ENCODE data around the gene CASP3.

The CASP3 gene

GRCh38 chr4:184694412-184694956 is 45.2 kb upstream of the CASP3 start:
- Histone ChIP-seq H2BK120ac (ENCODE audit: low read depth, low read length) (no peak overlapping the region), H2BK15ac (ENCODE audit: low read depth, poor library complexity, severe bottlenecking) (no peak overlapping the region), H2AFZ (ENCODE audit: low read depth, low read length) (no peak overlapping the region), H3K4me1 (ENCODE audit: control insufficient read depth, insufficient read depth, low read depth, low read length) (peaks cover 2% of the 10 kb centered on the region), H3K23ac (ENCODE audit: low read length in 2 of 2) (no peak overlapping the region), H3K27me3 (ENCODE audit: control insufficient read depth in 1 of 2, insufficient read depth in 1 of 2, low read length in 2 of 2) (no peaks in the 10 kb centered on the region), H4K91ac (ENCODE audit: low read length) (no peak overlapping the region), H3K18ac (ENCODE audit: low read depth in 1 of 2, low read length in 2 of 2) (no peak overlapping the region), H3K4me2 (ENCODE audit: low read length, poor library complexity, severe bottlenecking) (no peak overlapping the region), H3K4ac (ENCODE audit: low read depth in 1 of 2, low read length in 2 of 2) (no peak overlapping the region), H4K8ac (ENCODE audit: low read length) (no peak overlapping the region), H3K9ac (ENCODE audit: low read length) (no peak overlapping the region), H3K4me3 (ENCODE audit: insufficient read depth in 1 of 2, low read depth in 1 of 2, low read length in 2 of 2) (no peak overlapping the region), H3K27ac (ENCODE audit: low read length, poor library complexity, severe bottlenecking) (no peak overlapping the region), H2BK5ac (ENCODE audit: low read depth, low read length, poor library complexity, severe bottlenecking) (no peak overlapping the region), H3K14ac (ENCODE audit: low read length in 2 of 2) (no peak overlapping the region), H3K79me1 (replicated peaks; ENCODE audit: low read length, poor library complexity, severe bottlenecking) (no peaks in the 10 kb centered on the region), H2BK12ac (ENCODE audit: low read length in 2 of 2) (no peak overlapping the region), H3K36me3 (ENCODE audit: control insufficient read depth in 1 of 2, insufficient read depth in 2 of 2, low read depth in 1 of 2, low read length in 2 of 2) (peaks cover 0 to 28% of the 10 kb centered on the region in 2 experiments), H3K9me3 (ENCODE audit: control insufficient read depth, low read length) (no peaks in the 10 kb centered on the region), H2AK5ac (ENCODE audit: low read length, severe bottlenecking) (no peak overlapping the region)
- DNase-seq = no peak

- WGBS = 90% methylated on average over 5 of the region's 5 CpGs
- H3K36me3 ChIP-seq (ENCODE audit: control insufficient read depth in 1 of 2, insufficient read depth in 2 of 2, low read depth in 1 of 2, low read length in 2 of 2) = peaks cover 0 to 28% of the 10 kb centered on the region in 2 experiments
- no peak overlapping the region for H3K4me2 ChIP-seq (ENCODE audit: low read length, poor library complexity, severe bottlenecking)
- H2AFZ ChIP-seq (ENCODE audit: low read depth, low read length) = no peak overlapping the region
- no peak overlapping the region for H3K27ac ChIP-seq (ENCODE audit: low read length, poor library complexity, severe bottlenecking)
- no peak overlapping the region for H3K23ac ChIP-seq (ENCODE audit: low read length in 2 of 2)
- H2BK5ac ChIP-seq (ENCODE audit: low read depth, low read length, poor library complexity, severe bottlenecking) = no peak overlapping the region
- H4K91ac ChIP-seq (ENCODE audit: low read length) = no peak overlapping the region
- no peak overlapping the region for H2BK120ac ChIP-seq (ENCODE audit: low read depth, low read length)
- H3K9me3 ChIP-seq (ENCODE audit: control insufficient read depth, low read length) = no peaks in the 10 kb centered on the region
- DNase-seq = no peak
- no peak overlapping the region for H4K8ac ChIP-seq (ENCODE audit: low read length)
- H3K27me3 ChIP-seq (ENCODE audit: control insufficient read depth in 1 of 2, insufficient read depth in 1 of 2, low read length in 2 of 2) = no peaks in the 10 kb centered on the region
- H3K4me1 ChIP-seq (ENCODE audit: control insufficient read depth, insufficient read depth, low read depth, low read length) = peaks cover 5% of the 10 kb centered on the region
- H3K18ac ChIP-seq (ENCODE audit: low read depth in 1 of 2, low read length in 2 of 2) = no peak overlapping the region
- H2BK15ac ChIP-seq (ENCODE audit: low read depth, poor library complexity, severe bottlenecking) = no peak overlapping the region
- no peak overlapping the region for H2AK5ac ChIP-seq (ENCODE audit: low read length, severe bottlenecking)
- H2BK12ac ChIP-seq (ENCODE audit: low read length in 2 of 2) = no peak overlapping the region
- no peak overlapping the region for H3K14ac ChIP-seq (ENCODE audit: low read length in 2 of 2)
- no peak overlapping the region for H3K4ac ChIP-seq (ENCODE audit: low read depth in 1 of 2, low read length in 2 of 2)
- no peak overlapping the region for H3K4me3 ChIP-seq (ENCODE audit: insufficient read depth in 1 of 2, low read depth in 1 of 2, low read length in 2 of 2)
- H3K9ac ChIP-seq (ENCODE audit: low read length) = no peak overlapping the region
- peaks cover 2% of the 10 kb centered on the region for H3K79me1 ChIP-seq (replicated peaks; ENCODE audit: low read length, poor library complexity, severe bottlenecking)
These were observed 43.8 kb upstream of the CASP3 start for GRCh38 chr4:184693056-184693455.

GRCh38 chr4:184689681-184690080 is 40.4 kb upstream of the CASP3 start:
- Histone ChIP-seq H2BK120ac (ENCODE audit: low read depth, low read length) (no peak overlapping the region), H2BK5ac (ENCODE audit: low read depth, low read length, poor library complexity, severe bottlenecking) (no peak overlapping the region), H3K9ac (ENCODE audit: low read length) (no peak overlapping the region), H3K4me3 (ENCODE audit: insufficient read depth in 1 of 2, low read depth in 1 of 2, low read length in 2 of 2) (no peak overlapping the region), H3K23ac (ENCODE audit: low read length in 2 of 2) (no peak overlapping the region), H3K27ac (ENCODE audit: low read length, poor library complexity, severe bottlenecking) (no peak overlapping the region), H3K9me3 (ENCODE audit: control insufficient read depth, low read length) (no peaks in the 10 kb centered on the region), H3K4me1 (ENCODE audit: control insufficient read depth, insufficient read depth, low read depth, low read length) (peaks cover 6% of the 10 kb centered on the region), H3K79me1 (replicated peaks; ENCODE audit: low read length, poor library complexity, severe bottlenecking) (peaks cover 2% of the 10 kb centered on the region), H3K36me3 (ENCODE audit: control insufficient read depth in 1 of 2, insufficient read depth in 2 of 2, low read depth in 1 of 2, low read length in 2 of 2) (peaks cover 0 to 30% of the 10 kb centered on the region in 2 experiments), H4K8ac (ENCODE audit: low read length) (no peak overlapping the region), H3K4ac (ENCODE audit: low read depth in 1 of 2, low read length in 2 of 2) (no peak overlapping the region), H2BK12ac (ENCODE audit: low read length in 2 of 2) (no peak overlapping the region), H3K14ac (ENCODE audit: low read length in 2 of 2) (no peak overlapping the region), H2BK15ac (ENCODE audit: low read depth, poor library complexity, severe bottlenecking) (no peak overlapping the region), H2AFZ (ENCODE audit: low read depth, low read length) (no peak overlapping the region), H2AK5ac (ENCODE audit: low read length, severe bottlenecking) (peak overlapping the region; percentile 97), H3K27me3 (ENCODE audit: control insufficient read depth in 1 of 2, insufficient read depth in 1 of 2, low read length in 2 of 2) (no peaks in the 10 kb centered on the region), H4K91ac (ENCODE audit: low read length) (no peak overlapping the region), H3K4me2 (ENCODE audit: low read length, poor library complexity, severe bottlenecking) (no peak overlapping the region), H3K18ac (ENCODE audit: low read depth in 1 of 2, low read length in 2 of 2) (no peak overlapping the region)
- DNase-seq = no peak
- 94% methylated on average over 2 of the region's 5 CpGs for WGBS

GRCh38 chr4:184688447-184688846 is 39.2 kb upstream of the CASP3 start:
- H4K91ac ChIP-seq (ENCODE audit: low read length) = no peak overlapping the region
- no peaks in the 10 kb centered on the region for H3K9me3 ChIP-seq (ENCODE audit: control insufficient read depth, low read length)
- no peak overlapping the region for H2BK120ac ChIP-seq (ENCODE audit: low read depth, low read length)
- H2AFZ ChIP-seq (ENCODE audit: low read depth, low read length) = no peak overlapping the region
- H3K18ac ChIP-seq (ENCODE audit: low read depth in 1 of 2, low read length in 2 of 2) = no peak overlapping the region
- H2BK15ac ChIP-seq (ENCODE audit: low read depth, poor library complexity, severe bottlenecking) = no peak overlapping the region
- 20% methylated on average over 11 of the region's 11 CpGs for WGBS
- peak; percentile 73 for DNase-seq
- H3K4me1 ChIP-seq (ENCODE audit: control insufficient read depth, insufficient read depth, low read depth, low read length) = peaks cover 7% of the 10 kb centered on the region
- peak overlapping the region; percentile 55 for H3K9ac ChIP-seq (ENCODE audit: low read length)
- peak overlapping the region; percentile 35 for H3K4me2 ChIP-seq (ENCODE audit: low read length, poor library complexity, severe bottlenecking)
- H4K8ac ChIP-seq (ENCODE audit: low read length) = peak overlapping the region; percentile 42
- peaks cover 2% of the 10 kb centered on the region for H3K79me1 ChIP-seq (replicated peaks; ENCODE audit: low read length, poor library complexity, severe bottlenecking)
- H2BK12ac ChIP-seq (ENCODE audit: low read length in 2 of 2) = no peak overlapping the region
- no peak overlapping the region for H3K23ac ChIP-seq (ENCODE audit: low read length in 2 of 2)
- no peak overlapping the region for H3K4ac ChIP-seq (ENCODE audit: low read depth in 1 of 2, low read length in 2 of 2)
- H2AK5ac ChIP-seq (ENCODE audit: low read length, severe bottlenecking) = no peak overlapping the region
- no peak overlapping the region for H3K14ac ChIP-seq (ENCODE audit: low read length in 2 of 2)
- no peak overlapping the region for H3K4me3 ChIP-seq (ENCODE audit: insufficient read depth in 1 of 2, low read depth in 1 of 2, low read length in 2 of 2)
- no peaks in the 10 kb centered on the region for H3K27me3 ChIP-seq (ENCODE audit: control insufficient read depth in 1 of 2, insufficient read depth in 1 of 2, low read length in 2 of 2)
- H2BK5ac ChIP-seq (ENCODE audit: low read depth, low read length, poor library complexity, severe bottlenecking) = no peak overlapping the region
- peak overlapping the region; percentile 82 for H3K27ac ChIP-seq (ENCODE audit: low read length, poor library complexity, severe bottlenecking)
- peaks cover 0 to 21% of the 10 kb centered on the region in 2 experiments for H3K36me3 ChIP-seq (ENCODE audit: control insufficient read depth in 1 of 2, insufficient read depth in 2 of 2, low read depth in 1 of 2, low read length in 2 of 2)
